ENCODE measurements around the gene P2RX2.

Gene P2RX2

DNA sequence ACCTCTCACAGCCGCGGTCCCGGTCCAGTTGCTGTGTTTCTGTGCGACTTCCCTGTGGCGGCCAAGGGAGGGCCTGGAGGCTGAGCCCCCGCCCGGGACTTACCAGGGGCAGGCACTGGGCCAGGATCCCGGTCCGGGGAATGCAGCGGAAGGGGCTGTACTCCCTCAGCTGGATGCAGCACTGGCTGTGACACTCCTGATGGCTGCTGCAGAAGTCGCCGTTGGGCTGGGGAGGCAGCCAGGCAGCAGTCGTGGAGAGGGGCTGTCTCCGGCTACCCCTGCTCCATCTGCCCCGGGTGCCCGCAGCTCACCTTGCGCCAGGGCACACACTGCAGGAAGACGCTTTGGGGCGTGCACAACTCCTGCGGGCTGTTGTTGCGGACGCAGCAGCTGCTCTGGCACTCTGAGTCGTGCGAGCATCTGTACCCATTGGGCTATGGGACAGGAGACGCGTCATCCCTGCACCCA, 14.4 kb upstream of the P2RX2 start:
- no peak for DNase-seq

DNA sequence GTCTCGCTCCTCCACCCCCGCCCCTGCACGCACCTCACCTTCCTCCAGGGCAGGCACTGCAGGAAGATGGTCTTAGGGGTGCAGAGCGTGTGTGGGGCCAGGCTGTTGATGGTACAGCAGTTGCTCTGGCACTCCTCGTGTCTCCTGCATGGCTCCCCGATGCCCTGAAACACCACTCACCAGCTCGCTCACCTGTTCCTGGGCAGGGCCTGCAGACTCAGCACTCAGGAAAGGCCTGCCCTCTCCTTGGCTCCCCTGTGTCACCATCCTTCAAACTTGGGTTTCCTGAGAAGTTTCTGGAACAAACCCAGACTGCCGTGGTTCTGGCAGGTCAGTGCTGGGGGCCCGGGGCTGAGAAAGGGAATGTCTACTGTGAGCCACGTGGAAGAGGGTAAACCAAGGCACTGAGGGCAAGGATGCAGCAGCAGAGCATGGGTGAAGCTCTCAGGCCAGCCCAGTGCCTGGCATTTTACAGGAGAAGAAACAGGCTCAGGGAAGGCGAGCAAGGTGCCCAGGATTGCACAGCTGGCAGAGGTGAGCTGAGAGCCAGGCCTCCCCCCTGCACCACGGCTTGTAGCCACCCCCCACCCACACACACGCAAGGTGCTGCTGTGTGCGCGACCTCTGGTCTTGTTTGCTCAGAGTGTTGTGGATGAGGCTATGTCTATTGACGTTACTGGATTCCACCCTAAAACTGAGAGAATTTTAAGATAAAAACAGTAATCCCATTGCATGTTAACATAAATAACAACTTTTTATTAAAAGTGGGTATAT, 13.7 kb upstream of the P2RX2 start:
- no peak for DNase-seq

DNA sequence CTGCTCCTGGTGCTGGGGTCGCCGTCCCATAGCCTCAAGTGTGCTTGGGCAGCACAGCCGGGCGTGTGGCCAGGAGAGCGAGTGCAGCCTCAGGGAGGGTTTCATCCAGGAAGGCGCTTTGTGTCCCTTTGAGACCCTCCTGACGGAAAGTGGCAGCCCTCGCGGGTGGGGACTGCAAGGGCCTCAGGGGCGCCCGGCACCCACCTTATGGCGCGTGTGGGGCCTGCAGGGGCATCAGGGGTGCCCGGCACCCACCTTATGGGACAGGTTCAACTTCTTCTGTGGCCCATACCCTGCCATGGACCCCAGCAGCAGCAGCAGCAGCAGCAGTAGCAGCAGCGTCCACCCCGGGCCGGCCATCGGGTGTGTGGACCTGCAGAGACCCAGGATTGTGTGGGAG, 12.7 kb upstream of the P2RX2 start:
- no peak for DNase-seq

DNA sequence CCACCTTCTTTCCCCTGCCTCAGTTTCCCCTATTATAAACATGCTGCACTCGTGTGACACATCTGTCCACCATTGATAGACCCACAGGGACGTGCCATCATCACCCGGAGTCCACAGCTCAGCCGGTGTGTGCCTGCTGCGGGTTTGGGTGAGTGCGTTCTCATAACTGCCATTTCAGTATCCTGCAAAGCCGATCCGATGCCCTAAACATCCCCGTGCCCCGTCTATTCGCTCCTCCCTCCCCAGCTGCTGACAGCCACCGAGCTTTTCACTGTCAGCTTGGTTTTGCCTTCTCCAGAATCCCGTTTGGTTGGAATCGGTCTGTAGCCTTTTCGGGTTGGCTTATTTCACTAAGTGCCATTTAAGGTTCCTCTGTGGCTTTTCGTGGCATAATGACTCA, 12.1 kb upstream of the P2RX2 start:
- DNase-seq = no peak

DNA sequence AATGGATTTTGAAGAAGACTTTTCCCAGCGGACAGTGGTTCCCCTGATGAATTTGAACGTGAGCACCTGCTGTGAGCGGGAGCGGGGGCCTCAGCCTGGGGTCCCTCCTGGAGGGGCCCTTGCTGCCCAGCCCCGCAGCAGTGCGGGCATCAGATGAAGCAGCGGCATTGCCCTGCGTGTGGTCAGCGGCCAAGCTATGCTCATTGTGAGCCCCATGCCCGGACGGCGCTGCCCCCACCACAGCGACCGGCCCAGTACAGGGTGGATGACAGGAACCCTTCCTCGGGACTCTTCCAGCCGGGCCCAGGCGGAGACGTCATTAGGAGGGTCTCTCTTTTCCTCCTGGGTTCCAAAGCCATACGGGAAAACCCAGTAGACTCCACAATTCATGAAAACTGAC, 11.6 kb upstream of the P2RX2 start:
- no peak for DNase-seq

DNA sequence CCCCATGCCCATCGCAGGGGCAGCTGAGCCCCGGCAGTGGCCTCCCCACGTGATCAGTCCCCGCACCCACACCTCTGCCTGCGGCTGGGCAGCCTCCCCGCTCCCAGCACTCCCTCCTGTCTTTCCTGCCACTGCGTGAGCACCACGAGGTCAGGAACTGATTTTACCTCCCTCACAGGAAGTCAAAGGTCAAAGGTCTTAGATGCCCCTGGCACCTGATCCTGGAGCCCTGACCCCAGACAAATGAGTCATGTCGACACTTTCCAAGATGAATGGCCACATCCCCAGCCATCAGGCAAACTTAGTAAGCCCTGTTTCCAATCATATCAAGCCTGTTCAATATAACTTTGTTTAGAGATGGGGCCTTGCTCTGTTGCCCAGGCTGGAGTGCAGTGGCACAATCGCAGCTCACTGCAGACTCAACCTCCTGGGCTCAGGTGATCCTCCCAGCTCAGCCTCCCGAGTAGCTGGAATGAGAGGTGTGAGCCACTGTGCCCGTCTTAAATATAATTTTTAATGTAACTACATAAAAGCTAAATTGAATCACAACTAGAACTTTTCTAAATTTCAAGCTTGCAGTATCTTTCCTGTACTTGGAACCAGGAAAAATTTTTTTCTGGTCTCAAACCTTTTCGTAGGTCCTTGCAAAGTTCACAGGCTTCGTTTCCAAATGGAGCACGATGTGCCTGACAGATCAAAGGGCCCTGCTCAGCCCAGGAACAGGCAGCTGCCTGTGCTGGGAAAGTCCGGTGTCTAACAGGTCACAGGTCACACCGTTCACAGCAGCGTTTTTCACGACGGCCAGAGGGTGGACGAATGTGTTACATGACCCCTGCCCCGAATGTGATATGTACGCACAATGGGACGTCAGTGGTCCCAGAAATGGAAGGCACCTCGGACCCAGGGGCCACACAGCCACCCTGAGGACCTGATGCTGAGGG, 10.1 kb upstream of the P2RX2 start:
- DNase-seq = no peak

DNA sequence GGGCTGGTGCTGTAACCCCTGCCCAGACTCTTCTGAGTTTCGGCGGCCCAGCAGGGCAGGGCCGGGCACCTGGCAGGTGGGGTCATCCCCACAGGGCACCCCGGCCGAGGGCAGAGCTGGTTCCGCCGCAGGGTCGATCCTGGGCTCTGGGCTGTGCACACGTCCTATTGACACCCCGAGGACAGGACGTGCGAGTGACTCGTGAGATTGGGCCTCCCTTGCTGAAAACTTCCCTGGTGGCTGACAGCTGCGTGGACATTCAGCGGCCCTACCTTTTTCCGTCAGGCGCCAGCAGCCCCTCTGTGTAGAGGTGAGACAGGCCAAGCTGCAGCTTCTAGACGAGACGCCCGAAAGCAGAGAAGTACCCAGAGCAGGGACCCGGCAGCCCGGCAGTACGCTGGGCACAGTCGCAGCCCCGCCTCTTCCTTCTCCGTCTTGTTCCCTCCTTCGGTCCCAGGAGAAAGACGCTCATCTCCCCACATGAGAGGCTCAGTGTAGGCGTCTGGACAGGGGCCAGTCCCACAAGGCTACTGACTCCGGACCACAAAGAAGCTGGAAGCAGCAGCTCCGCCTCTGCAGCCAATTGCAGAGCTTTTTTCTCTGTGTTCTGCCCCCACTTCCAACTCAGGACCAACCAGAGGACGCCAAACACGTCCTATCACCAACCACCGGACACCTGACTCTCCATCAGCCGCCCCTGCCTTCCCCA, 8.4 kb upstream of the P2RX2 start, which contains the start of gene LRCOL1:
Gene LRCOL1, minus strand, starts transcription at position 532 of the 709 bp plus-strand sequence. CDS start 4,331 bp downstream, outside the sequence.
- peak; percentile 76 for DNase-seq

DNA sequence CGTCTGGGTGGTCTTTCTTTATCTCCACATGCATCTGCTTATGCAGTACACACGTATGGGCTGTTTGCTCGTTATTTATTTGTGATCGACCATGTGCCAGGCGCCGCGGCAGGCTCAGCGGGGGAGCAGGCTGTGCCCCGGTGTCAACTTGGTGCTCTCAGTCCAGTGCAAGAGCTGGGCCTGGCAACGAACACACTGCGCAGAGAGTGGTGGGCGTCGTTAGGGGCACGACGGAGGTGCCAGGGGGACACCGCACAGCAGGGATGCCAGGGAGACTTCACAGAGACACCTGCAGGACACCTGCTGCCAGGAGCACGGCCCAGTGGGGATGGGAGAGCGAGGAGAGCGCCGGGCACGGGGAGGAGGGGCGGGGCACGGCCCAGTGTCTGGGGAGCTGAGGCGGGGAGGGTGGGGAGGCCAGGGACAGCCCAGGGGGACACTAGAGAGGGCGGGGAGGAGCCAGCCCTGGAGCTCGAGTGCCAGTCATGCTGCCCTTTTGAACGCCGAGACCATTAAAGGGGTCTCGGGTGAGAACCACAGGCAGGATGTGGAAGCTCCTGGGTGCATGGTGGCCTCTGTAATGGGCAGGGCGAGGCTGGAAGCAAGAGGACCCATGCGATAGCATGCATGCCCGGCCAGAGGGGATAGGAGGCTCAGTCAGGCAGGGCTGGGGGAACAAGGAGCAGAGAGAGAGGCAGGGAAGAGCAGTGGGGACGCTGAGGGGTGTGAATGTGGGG, 7.5 kb upstream of the P2RX2 start:
- DNase-seq = no peak

DNA sequence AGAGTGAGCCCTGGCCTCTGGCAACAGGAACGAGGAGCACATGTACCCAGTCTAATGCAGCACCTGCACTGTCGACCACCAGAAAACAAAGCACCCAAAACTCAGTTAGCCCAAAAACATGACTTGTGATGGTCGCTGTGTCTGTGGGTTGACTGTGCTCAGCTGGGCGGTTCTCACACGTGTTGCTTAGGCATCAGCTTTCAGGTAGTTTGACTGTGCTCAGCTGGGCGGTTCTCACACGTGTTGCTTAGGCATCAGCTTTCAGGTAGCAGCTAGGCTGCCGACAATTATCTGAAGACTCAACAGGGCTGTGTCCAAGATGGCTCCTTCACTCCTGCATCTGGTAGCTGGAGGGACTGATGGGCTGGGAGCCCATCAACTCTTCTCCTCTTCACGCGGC, 7.0 kb upstream of the P2RX2 start:
- DNase-seq = no peak

DNA sequence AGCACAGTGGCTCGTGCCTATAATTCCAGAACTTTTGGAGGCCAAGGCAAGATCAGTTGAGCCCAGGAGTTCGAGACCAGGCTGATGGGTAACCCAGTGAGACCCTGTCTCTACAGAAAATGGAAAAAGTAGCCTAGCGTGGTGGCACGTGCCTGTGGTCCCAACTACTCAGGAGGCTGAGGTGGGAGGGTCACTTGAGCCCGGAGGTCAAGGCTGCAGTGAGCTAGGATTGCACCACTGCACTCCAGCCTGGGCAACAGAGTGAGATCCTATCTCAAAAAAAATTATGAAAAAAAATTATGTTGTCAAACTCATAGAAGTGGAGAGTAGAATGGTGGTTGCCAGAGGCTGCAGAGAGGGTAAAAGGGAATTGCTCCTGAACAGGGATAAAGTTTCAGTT, 4.5 kb upstream of the P2RX2 start:
- no peak for DNase-seq

DNA sequence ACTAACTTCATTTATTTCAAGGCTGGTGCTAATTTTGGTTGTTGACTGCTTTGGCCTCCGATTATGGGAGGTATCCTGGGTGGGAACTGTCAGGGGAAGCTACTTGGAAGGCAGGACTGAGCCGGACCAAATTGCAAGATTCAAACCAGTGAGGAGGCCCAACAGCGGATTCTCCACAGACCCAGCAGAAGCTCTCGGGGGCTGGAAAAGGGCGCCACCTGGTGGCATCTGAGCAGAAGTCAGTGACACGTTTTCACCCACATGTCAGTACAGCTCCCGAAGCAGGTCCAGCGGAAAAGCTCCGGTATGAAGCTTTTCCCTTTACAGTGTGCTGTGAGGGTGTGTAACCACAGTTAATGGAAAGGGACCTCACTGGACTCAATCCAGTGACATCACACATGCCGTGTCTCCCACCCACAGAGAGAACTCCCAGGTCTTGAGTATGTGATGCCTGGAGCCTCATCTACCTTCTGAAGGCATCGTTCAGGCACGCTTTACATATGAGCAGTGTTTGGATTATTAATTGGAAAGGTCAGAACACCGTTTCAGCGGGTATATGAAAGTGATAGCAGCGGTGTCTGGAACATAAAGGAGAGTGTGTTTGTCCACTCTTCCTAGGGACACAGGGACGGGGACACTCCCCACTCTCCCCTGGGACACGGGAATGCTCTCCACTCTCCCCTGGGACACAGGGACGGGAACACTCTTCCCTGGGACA, 3.6 kb upstream of the P2RX2 start:
- peak; percentile 76 for DNase-seq

DNA sequence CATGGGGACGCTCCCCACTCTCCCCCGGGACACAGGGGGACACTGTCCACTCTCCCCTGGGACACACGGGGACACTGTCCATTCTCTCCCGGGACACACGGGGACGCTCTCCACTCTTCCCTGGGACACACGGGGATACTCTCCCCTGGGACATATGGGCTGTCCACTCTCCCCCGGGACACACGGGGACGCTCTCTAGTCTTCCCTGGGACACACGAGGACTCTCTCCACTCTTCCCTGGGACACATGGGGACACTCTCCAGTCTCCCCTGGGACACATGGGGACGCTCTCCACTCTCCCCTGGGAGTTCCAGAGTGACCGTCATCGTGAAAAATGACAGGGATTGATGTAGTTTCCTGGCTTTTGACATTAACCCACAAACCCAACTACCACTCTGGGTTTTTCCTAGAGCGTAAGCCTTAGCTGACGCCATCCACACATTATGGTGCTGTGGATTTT, 3.0 kb upstream of the P2RX2 start:
- DNase-seq = no peak

DNA sequence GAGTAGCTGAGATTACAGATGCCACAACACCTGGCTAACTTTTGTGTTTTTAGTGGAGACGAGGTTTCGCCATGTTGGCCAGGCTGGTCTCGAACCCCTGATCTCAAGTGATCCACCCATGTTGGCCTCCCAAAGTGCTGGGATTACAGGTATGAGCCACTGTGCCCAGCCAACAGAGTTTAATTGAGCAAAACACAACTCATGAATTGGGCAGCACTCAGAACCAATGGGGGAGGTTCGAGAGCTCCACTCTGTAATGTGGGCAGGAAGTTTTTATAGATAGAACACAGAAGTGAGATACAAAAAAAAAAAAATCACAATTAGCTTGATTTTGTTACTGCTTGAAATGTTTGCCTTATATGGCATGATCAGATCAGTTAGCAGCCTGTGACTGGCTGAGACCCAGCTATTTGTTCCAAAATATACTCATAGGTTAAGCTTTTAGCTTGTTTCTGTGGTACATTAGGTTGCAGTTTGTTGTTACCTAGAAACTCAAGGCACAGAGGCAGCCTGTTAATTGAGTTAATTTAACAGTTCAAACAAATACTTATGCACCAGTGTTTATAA, 1.4 kb upstream of the P2RX2 start:
- no peak for DNase-seq

DNA sequence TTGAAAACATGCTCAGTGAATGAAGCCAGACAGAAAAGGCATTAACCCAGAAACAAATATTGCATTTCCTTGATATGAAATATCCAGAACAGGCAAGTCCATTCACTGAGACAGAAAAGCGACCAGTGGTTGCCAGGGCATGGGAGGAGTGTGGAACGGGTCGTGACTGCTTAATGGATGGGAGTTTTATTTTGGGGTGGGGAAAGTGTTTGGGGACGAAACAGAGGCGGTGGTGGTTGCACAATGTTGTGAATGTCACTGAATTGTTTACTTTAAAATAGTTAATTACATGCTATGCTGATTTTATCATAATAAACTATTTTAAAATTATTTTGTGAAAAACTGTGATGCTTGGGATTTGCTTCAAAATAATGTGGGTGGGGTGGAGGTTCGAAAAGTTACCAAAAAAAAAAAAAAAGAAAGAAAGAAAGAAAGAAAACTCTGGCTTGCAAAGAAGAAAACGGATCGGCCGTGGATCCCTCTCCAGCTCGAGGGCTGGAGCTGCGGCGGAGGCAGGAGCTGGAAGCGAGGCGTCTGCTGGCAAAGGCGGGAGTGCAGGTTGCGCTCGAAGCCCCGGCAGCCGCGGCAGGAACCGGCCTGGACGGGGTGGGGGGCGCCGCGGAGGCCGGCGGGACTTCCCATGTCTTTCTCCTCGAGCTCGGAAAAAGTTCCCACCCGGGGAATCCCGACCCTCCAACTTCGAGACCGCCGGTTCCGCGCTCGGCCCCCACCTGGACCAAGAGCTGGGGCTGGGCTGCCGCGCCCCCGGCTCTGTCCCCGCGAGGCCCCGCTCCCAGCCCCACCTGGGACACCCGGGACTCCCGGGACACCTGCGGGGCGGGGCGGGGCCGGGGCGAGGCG, 524 bp upstream of the P2RX2 start:
- DNase-seq = no peak

DNA sequence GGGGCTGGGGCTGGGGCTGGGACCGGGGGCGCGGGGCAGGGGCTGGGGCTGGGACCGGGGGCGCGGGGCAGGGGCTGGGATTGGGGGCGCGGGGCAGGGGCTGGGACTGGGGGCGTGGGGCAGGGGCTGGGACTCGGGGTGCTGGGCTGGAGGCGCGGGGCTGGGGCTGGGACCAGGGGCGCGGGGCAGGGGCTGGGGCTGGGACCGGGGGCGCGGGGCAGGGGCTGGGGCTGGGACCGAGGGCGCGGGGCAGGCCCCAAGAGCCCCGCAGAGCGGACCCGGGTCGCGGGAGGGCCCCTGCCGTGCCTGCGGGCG, 452 bp downstream of the P2RX2 start:
- DNase-seq = no peak

DNA sequence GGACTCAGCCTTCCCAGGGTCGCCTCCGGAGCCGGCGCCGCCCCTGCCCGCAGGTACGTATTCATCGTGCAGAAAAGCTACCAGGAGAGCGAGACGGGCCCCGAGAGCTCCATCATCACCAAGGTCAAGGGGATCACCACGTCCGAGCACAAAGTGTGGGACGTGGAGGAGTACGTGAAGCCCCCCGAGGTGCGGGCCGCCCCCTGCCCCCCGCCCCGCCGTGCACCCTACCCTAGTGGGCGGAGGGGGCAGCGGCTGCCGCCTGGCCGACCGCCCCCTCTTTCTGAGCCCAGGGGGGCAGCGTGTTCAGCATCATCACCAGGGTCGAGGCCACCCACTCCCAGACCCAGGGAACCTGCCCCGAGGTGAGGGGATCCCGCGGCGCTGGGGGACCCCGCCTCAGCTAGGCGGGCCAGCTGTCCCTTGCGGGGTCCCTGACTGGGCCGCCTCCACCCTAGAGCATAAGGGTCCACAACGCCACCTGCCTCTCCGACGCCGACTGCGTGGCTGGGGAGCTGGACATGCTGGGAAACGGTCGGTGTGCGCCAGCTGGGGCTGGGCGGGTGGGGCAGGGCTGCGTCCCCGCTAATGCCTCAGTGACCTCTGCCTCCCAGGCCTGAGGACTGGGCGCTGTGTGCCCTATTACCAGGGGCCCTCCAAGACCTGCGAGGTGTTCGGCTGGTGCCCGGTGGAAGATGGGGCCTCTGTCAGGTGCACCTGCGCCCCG, 973 bp downstream of the P2RX2 start:
- DNase-seq = no peak

DNA sequence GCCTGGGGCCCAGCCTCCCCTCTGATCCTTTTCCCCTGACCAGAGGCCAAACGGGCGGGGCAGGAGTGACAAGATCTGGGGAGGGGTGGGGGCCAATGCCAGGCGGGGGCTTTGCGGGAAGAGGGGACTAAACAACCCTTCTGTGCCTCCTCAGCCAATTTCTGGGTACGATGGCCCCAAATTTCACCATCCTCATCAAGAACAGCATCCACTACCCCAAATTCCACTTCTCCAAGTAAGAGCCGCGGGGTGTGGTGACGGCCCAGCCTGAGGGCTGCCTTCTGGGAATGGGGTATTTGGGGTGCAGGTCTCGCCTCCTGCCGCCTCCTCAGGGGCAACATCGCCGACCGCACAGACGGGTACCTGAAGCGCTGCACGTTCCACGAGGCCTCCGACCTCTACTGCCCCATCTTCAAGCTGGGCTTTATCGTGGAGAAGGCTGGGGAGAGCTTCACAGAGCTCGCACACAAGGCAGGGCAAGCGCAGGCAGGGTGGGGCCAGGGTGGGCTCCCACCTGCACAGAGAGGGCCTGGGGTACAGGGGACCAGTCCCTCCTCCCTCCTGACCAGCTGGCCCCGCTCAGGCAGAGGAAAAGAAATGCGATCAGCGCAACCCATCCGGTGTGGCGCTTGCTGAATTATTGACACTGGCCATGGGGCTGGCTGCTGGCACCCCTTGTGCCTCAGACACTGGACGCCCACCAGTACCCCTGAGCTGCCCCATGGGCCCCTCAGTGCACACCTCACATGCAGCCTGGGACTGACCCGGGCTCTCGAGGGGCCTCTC, 1.7 kb downstream of the P2RX2 start:
- DNase-seq = no peak

DNA sequence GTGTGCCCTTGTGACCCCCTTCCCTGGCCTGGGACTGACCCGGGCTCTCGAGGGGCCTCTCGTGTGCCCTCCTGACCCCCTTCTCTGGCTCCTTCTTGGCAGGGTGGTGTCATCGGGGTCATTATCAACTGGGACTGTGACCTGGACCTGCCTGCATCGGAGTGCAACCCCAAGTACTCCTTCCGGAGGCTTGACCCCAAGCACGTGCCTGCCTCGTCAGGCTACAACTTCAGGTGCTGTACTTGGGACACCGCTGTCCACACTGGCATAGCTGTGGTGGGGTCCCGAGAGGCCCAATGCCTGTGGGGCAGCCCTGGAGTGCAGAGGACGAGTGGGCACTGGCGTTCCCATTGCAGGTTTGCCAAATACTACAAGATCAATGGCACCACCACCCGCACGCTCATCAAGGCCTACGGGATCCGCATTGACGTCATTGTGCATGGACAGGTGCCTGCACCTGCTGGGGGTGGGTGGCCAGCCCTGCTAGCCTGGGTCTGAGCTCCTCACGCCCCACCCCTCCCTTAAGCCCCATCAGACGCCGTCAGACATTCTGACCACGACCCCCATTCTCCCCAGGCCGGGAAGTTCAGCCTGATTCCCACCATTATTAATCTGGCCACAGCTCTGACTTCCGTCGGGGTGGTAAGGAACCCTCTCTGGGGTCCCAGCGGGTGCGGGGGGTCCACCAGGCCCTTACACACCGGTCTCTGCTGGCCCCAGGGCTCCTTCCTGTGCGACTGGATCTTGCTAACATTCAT, 2.5 kb downstream of the P2RX2 start:
- DNase-seq = no peak

All from fibroblast of skin of right biceps (primary cell).